ENCODE results near the gene MLYCD. TPM values are rescaled to one million over a fixed set of nuclear protein-coding genes. Genes with fewer than 3 reads are reported as not detected.

MLYCD gene
- total RNA-seq, 1 donor from 2014 or later, result 2.8 TPM

DNA sequence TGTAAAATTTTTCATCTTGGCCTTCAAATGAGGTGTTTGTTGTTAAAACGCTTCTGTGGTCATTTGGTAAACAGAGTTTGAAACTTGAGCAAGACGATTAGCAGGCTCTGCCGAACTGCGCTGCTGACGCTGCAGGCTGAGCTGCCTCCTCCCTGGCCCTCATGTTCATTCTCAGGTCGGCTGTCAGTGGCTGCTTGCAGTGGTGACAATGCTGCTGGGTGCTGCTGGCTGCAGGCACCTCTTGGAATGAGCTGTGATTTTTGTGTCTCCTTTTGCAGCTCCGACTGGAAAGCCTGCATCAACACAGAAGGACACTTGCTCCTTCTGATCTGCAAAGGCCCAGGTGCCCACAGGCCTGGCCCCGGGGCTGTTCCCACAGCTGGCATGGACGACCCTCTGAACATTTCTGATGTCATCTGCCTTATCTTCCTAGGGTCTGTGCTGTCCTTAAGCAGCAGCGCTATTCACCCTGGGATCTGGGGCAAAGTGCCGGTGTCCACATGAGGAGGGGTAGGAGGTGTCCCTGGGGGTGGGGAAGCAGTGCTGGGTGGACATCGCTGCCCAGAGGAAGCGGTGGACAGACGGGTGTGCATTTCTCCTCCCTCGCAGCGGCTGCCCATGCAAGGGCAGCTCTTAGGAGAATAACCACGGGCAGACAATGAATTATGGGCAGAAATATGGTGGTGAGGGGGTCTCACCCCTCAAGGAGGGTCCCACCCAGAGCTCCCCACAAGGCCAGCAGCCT is 31.1 kb downstream of the MLYCD start:
- FAIRE-seq, result no peak
- Histone ChIP-seq H3K9ac (ENCODE audit: low read length) (no peak overlapping the region), H4K20me1 (ENCODE audit: insufficient read depth, low read length) (no peaks in the 10 kb centered on the region), H3K36me3 (ENCODE audit: insufficient read depth, low read length) (no peaks in the 10 kb centered on the region), H3K79me2 (ENCODE audit: insufficient read depth, low read length) (no peaks in the 10 kb centered on the region), H3K4me3 (ENCODE audit: insufficient read depth, low read depth, low read length) (no peak overlapping the region), H3K27ac (ENCODE audit: low read depth, low read length) (no peak overlapping the region), H2AFZ (ENCODE audit: low read depth, low read length) (no peak overlapping the region), H3K9me3 (ENCODE audit: insufficient read depth, low read depth, low read length) (no peaks in the 10 kb centered on the region), H3K4me1 (ENCODE audit: insufficient read depth, low read length) (peaks cover 11% of the 10 kb centered on the region), H3K4me2 (ENCODE audit: low read length) (no peak overlapping the region), H3K27me3 (ENCODE audit: insufficient read depth, low read length) (peaks cover 2% of the 10 kb centered on the region)
- Mint-ChIP-seq H3K4me1 (ENCODE audit: low read depth, unreplicated experiment) (peaks cover 15% of the 10 kb centered on the region), H3K4me3 (ENCODE audit: unreplicated experiment) (no peak overlapping the region), H3K9me3 (ENCODE audit: unreplicated experiment) (no peaks in the 10 kb centered on the region), H3K27ac (ENCODE audit: unreplicated experiment) (no peak overlapping the region), H3K36me3 (ENCODE audit: low read depth, unreplicated experiment) (peaks cover 7% of the 10 kb centered on the region), H3K27me3 (ENCODE audit: low read depth, unreplicated experiment) (peaks cover 16% of the 10 kb centered on the region)
- no peak for DNase-seq (ENCODE audit: low read depth)
- TF ChIP-seq EZH2 (IDR thresholded peaks at IDR 0.05; ENCODE audit: insufficient read depth, low read length) (no peak), CTCF (IDR thresholded peaks at IDR 0.05; ENCODE audit: insufficient read depth, low read depth, low read length) (no peak)

DNA sequence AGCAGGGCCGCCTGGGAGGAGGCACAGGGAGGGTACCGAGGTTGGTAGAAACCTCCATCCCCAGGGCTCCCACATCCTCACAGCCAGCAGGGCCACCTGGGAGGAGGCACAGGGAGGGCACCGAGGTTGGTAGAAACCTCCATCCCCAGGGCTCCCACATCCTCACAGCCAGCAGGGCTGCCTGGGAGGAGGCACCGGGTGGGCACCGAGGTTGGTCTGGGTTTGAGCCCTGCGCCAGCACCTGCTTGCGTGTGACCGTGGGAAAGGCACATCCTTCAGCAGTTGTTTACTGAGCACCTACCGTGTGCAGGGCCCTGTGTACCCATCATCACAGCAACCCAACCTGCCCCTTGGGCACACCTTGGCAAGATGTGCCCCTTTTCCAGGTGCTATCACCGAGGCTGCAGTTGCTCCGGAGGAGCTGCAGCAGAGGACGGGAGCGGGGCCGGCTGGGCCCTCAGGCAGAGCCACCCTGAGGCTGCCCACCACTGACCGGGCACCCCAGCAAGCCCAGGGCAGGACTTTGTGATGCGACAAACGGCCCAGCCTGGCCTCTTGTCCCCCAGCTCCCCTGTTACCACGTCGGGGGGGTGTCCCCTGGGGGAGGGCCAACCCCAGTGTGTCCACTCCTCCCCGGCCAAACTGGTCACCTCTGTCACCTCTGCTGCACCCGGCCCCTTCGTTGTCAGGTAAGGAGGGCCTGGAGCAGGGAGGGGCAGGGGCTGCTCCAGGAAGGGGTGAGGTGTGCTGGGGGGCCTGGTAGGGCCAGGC is 32.0 kb downstream of the MLYCD start:
- Mint-ChIP-seq H3K27me3 (ENCODE audit: low read depth, unreplicated experiment) (peaks cover 18% of the 10 kb centered on the region), H3K4me1 (ENCODE audit: low read depth, unreplicated experiment) (peaks cover 15% of the 10 kb centered on the region), H3K27ac (ENCODE audit: unreplicated experiment) (no peak overlapping the region), H3K36me3 (ENCODE audit: low read depth, unreplicated experiment) (peaks cover 6% of the 10 kb centered on the region), H3K9me3 (ENCODE audit: unreplicated experiment) (no peaks in the 10 kb centered on the region), H3K4me3 (ENCODE audit: unreplicated experiment) (no peak overlapping the region)
- H3K27ac ChIP-seq (ENCODE audit: low read depth, low read length), result no peak overlapping the region
- H3K36me3 ChIP-seq (ENCODE audit: insufficient read depth, low read length), result no peaks in the 10 kb centered on the region
- peaks cover 11% of the 10 kb centered on the region for H3K4me1 ChIP-seq (ENCODE audit: insufficient read depth, low read length)
- no peak overlapping the region for H3K9ac ChIP-seq (ENCODE audit: low read length)
- TF ChIP-seq CTCF (IDR thresholded peaks at IDR 0.05; ENCODE audit: insufficient read depth, low read depth, low read length), result no peak
- TF ChIP-seq EZH2 (IDR thresholded peaks at IDR 0.05; ENCODE audit: insufficient read depth, low read length), result no peak
- no peak for DNase-seq (ENCODE audit: low read depth)
- H3K4me3 ChIP-seq (ENCODE audit: insufficient read depth, low read depth, low read length), result no peak overlapping the region
- no peaks in the 10 kb centered on the region for H3K9me3 ChIP-seq (ENCODE audit: insufficient read depth, low read depth, low read length)
- no peak for FAIRE-seq
- no peaks in the 10 kb centered on the region for H4K20me1 ChIP-seq (ENCODE audit: insufficient read depth, low read length)
- no peak overlapping the region for H3K4me2 ChIP-seq (ENCODE audit: low read length)
- peaks cover 2% of the 10 kb centered on the region for H3K27me3 ChIP-seq (ENCODE audit: insufficient read depth, low read length)
- no peak overlapping the region for H2AFZ ChIP-seq (ENCODE audit: low read depth, low read length)
- no peaks in the 10 kb centered on the region for H3K79me2 ChIP-seq (ENCODE audit: insufficient read depth, low read length)

All from astrocyte (in vitro differentiated cells and primary cell).